HG02870 (cell line): Measurements from ENCODE around the gene FNDC3A.
"Not testable (repeated sequence)": the region's sequence is repeated elsewhere in the genome, so short reads cannot be mapped to it uniquely, and the experiment has no call there.

Experiments used
- ATAC-seq: cut with Tn5 transposase; IDR thresholded peaks from one replicate; pipeline ENCODE4 v1.9.1; 2021; ENCODE audit warnings: mild to moderate bottlenecking, moderate library complexity; ENCODE audit not compliant: unreplicated experiment

Gene FNDC3A

GRCh38 chr13:49029570-49029969 lies 53.9 kb downstream of the FNDC3A start:
- ATAC-seq: no peak

- no peak for ATAC-seq
Observed at GRCh38 chr13:49030213-49030612, 54.5 kb downstream of the FNDC3A start.

GRCh38 chr13:49040872-49041271 lies 65.2 kb downstream of the FNDC3A start:
- ATAC-seq: no peak

- ATAC-seq: no peak
Observed at GRCh38 chr13:49042476-49042875, 66.8 kb downstream of the FNDC3A start.

GRCh38 chr13:49044008-49044407 lies 68.3 kb downstream of the FNDC3A start:
- no peak for ATAC-seq

- no peak for ATAC-seq
Observed at GRCh38 chr13:49044836-49045235, 69.1 kb downstream of the FNDC3A start.

- ATAC-seq: no peak
Observed at GRCh38 chr13:49046002-49046401, 70.3 kb downstream of the FNDC3A start.

- no peak for ATAC-seq
Observed at GRCh38 chr13:49046519-49046918, 70.8 kb downstream of the FNDC3A start.

- ATAC-seq: no peak
Observed at GRCh38 chr13:49052813-49053212, 77.1 kb downstream of the FNDC3A start.

GRCh38 chr13:49053215-49053614 lies 77.5 kb downstream of the FNDC3A start:
- ATAC-seq: no peak

- ATAC-seq: no peak
Observed at GRCh38 chr13:49053906-49054305, 78.2 kb downstream of the FNDC3A start.

GRCh38 chr13:49055021-49055420 lies 79.3 kb downstream of the FNDC3A start:
- no peak for ATAC-seq

- no peak for ATAC-seq
Observed at GRCh38 chr13:49057176-49057575, 81.5 kb downstream of the FNDC3A start.

- ATAC-seq: peak; percentile 57
Observed at GRCh38 chr13:49058761-49059160, 83.0 kb downstream of the FNDC3A start.

- no peak for ATAC-seq
Observed at GRCh38 chr13:49060678-49061387, 85.1 kb downstream of the FNDC3A start.

- not testable (repeated sequence) for ATAC-seq
Observed at GRCh38 chr13:49061388-49061752, 85.7 kb downstream of the FNDC3A start.

- ATAC-seq: no peak
Observed at GRCh38 chr13:49062297-49062896, 86.7 kb downstream of the FNDC3A start.

GRCh38 chr13:49063011-49063410 lies 87.3 kb downstream of the FNDC3A start:
- ATAC-seq: no peak

- ATAC-seq: no peak
Observed at GRCh38 chr13:49063497-49063896, 87.8 kb downstream of the FNDC3A start.

- ATAC-seq: no peak
Observed at GRCh38 chr13:49064476-49064875, 88.8 kb downstream of the FNDC3A start.

GRCh38 chr13:49066856-49067255 lies 91.1 kb downstream of the FNDC3A start:
- ATAC-seq: no peak

- not testable (repeated sequence) for ATAC-seq
Observed at GRCh38 chr13:49068498-49068897, 92.8 kb downstream of the FNDC3A start.

- ATAC-seq: not testable (repeated sequence)
Observed at GRCh38 chr13:49070021-49070420, 94.3 kb downstream of the FNDC3A start.
